GM12874 (cell line): ENCODE data around the gene DENND1A.

Experiments
- TF ChIP-seq, protein P1 (sequence below): IDR thresholded peaks from 2 replicates; pipeline ENCODE4 v1.5.1; 2011; ENCODE audit warnings: low read depth, mild to moderate bottlenecking, control low read depth, low read length, moderate library complexity; ENCODE audit not compliant: insufficient read depth

Gene DENND1A

GRCh38 chr9:123645126-123645525 lies 284.8 kb downstream of the DENND1A start:
- TF ChIP-seq, protein P1, sequence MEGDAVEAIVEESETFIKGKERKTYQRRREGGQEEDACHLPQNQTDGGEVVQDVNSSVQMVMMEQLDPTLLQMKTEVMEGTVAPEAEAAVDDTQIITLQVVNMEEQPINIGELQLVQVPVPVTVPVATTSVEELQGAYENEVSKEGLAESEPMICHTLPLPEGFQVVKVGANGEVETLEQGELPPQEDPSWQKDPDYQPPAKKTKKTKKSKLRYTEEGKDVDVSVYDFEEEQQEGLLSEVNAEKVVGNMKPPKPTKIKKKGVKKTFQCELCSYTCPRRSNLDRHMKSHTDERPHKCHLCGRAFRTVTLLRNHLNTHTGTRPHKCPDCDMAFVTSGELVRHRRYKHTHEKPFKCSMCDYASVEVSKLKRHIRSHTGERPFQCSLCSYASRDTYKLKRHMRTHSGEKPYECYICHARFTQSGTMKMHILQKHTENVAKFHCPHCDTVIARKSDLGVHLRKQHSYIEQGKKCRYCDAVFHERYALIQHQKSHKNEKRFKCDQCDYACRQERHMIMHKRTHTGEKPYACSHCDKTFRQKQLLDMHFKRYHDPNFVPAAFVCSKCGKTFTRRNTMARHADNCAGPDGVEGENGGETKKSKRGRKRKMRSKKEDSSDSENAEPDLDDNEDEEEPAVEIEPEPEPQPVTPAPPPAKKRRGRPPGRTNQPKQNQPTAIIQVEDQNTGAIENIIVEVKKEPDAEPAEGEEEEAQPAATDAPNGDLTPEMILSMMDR: no peak

DNA sequence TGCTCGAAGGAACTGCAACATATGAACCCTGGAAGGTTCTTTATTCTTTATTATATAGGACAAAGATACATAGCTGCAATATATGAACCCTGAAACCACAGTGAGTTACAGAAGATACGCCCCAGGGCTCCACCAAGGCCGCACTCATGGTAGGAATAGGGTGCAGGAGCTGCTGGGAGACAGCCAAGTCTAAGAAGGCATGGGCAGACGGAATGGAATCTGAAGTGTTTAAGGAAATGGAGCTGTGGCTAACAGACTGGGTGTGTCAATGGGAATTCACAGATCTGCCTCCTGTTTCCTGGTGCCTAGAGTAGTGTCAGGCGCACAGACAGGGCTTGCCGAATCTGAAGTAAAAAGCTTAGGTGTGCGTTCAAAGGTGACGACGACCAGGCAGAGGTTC lies 286.4 kb downstream of the DENND1A start:
- TF ChIP-seq, protein P1: no peak

GRCh38 chr9:123642291-123643278 lies 287.3 kb downstream of the DENND1A start:
- TF ChIP-seq, protein P1: no peak

- TF ChIP-seq, protein P1: no peak
Measured at GRCh38 chr9:123640792-123641222, 289.1 kb downstream of the DENND1A start.

GRCh38 chr9:123639743-123640142 lies 290.2 kb downstream of the DENND1A start:
- TF ChIP-seq, protein P1: no peak

GRCh38 chr9:123637945-123638634 lies 291.8 kb downstream of the DENND1A start:
- TF ChIP-seq, protein P1: no peak

DNA sequence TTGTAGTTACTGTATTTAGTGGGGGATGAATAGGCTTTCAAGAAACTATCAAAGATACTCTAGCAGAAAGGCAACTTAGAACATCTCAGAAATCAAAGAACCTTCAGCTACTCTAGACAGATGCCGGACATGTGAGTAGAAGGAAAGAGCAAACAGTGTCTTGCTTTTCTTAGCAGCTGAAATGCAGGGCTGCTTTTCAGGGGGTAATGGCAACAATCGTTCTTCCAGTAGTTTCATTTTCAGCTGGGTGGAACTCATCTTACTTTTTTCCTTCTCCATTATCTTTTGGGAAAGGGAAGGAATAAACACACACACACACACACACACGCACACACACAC lies 292.4 kb downstream of the DENND1A start:
- TF ChIP-seq, protein P1: no peak
